ENCODE measurements around the gene RTN4RL1. TPM values are rescaled to one million over a fixed set of nuclear protein-coding genes. Genes with fewer than 3 reads are reported as not detected.
"Not testable (repeated sequence)": the region's sequence is repeated elsewhere in the genome, so short reads cannot be mapped to it uniquely, and the experiment has no call there.

The RTN4RL1 gene
- total RNA-seq, 2 experiments from 2014 or later = 0.14 to 0.30 TPM

- intact Hi-C loops (cut with micrococcal nuclease) = no loop called here
- no peak overlapping the region for H3K27ac Mint-ChIP-seq
- no peaks in the 10 kb centered on the region for H3K4me1 Mint-ChIP-seq (ENCODE audit: low read depth)
- no peaks in the 10 kb centered on the region for H3K9me3 Mint-ChIP-seq
- no peak for DNase-seq
- CTCF ChIA-PET = no interaction called here
- H3K4me3 Mint-ChIP-seq = no peak overlapping the region
- peaks cover 7% of the 10 kb centered on the region for H3K27me3 Mint-ChIP-seq (ENCODE audit: low read depth)
- no peaks in the 10 kb centered on the region for H3K36me3 Mint-ChIP-seq (ENCODE audit: low read depth)
Observed at GRCh38 chr17:2016494-2016893, 8.6 kb downstream of the RTN4RL1 start.

DNA sequence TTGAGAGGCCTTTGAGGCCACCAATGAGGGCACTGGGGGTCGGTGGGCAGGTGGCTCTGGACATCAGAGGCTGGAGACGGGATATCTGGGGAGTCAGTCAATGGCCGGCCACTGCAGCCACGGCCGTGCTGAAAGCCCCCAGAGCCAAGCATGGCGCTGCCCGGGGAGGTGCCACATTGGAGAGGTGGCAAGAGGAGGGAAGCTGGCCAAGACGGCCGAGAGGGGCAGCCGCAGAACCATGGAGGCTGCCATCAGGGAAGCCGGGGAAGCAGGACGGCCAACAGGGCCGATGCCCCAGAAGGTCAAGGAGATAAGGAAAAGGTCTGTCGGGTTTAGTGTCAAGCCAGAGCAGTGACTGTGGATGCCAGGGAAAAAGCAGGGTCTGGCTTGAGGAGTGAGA is 9.8 kb downstream of the RTN4RL1 start:
- no peak overlapping the region for H3K27ac Mint-ChIP-seq
- no peaks in the 10 kb centered on the region for H3K4me1 Mint-ChIP-seq (ENCODE audit: low read depth)
- CTCF ChIA-PET = no interaction called here
- H3K4me3 Mint-ChIP-seq = no peak overlapping the region
- no peaks in the 10 kb centered on the region for H3K9me3 Mint-ChIP-seq
- H3K36me3 Mint-ChIP-seq (ENCODE audit: low read depth) = no peaks in the 10 kb centered on the region
- H3K27me3 Mint-ChIP-seq (ENCODE audit: low read depth) = peaks cover 7% of the 10 kb centered on the region
- DNase-seq = no peak
- intact Hi-C loops (cut with micrococcal nuclease) = no loop called here

- Mint-ChIP-seq H3K36me3 (ENCODE audit: low read depth) (no peaks in the 10 kb centered on the region), H3K4me3 (no peak overlapping the region), H3K4me1 (ENCODE audit: low read depth) (no peaks in the 10 kb centered on the region), H3K9me3 (no peaks in the 10 kb centered on the region), H3K27ac (no peak overlapping the region), H3K27me3 (ENCODE audit: low read depth) (peaks cover 7% of the 10 kb centered on the region)
- no peak for DNase-seq
- CTCF ChIA-PET = no interaction called here
- intact Hi-C loops (cut with micrococcal nuclease) = no loop called here
Observed at GRCh38 chr17:2013994-2014317, 11.2 kb downstream of the RTN4RL1 start.

DNA sequence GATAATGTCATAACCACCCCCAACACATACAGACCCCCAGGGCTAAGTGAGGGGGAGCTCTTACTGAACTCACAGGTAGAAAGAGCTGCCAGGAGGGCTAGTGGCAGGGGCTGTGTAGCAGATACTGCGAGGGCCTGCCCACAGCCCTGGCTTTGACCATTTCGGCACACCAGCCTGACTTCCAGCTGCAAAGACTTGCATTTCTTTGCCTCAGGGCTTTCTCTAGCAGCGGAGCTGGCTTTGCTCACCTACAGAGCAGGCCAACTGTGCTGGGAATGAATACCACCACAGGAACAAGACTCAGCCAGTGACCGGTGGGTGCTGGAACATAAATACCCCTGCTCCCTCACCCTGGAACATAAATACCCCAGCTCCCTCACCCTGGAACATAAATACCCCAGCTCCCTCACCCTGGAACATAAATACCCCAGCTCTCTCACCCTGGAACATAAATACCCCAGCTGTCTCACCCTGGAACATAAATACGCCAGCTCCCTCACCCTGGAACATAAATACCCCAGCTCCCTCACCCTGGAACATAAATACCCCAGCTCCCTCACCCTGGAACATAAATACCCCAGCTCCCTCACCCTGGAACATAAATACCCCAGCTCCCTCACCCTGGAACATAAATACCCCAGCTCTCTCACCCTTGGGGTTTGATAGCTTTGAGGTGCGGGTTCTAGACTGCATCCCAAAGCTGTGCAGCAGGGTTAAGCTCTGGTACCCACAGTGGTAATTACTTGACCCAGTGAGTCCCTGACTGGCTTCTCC is 11.7 kb downstream of the RTN4RL1 start:
- not testable (repeated sequence) for H3K36me3 Mint-ChIP-seq (ENCODE audit: low read depth)

DNA sequence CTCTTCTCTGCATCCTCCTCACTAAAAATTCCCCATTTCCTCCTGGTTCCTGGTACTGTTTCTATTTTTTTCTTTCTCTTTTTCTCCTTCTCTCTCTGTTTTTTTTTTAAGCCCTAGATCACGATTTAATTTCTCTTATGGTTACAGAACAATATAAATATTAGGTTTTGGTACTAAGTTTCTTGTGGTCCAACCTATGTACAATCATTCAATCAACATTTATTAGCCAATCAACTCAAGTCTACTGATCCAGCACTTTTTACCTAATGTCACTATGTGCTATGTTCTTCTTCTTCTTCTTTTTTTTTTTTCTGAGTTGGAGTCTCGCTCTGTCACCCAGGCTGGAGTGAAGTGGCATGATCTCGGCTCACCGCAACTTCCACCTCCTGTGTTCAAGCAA is 12.6 kb downstream of the RTN4RL1 start:
- DNase-seq = no peak
- Mint-ChIP-seq H3K4me1 (ENCODE audit: low read depth) (no peaks in the 10 kb centered on the region), H3K27ac (no peak overlapping the region), H3K4me3 (no peak overlapping the region), H3K9me3 (no peaks in the 10 kb centered on the region), H3K36me3 (ENCODE audit: low read depth) (no peaks in the 10 kb centered on the region), H3K27me3 (ENCODE audit: low read depth) (peaks cover 7% of the 10 kb centered on the region)
- CTCF ChIA-PET = no interaction called here
- intact Hi-C loops (cut with micrococcal nuclease) = no loop called here

More for the DNA sequence above, 11.7 kb downstream of the RTN4RL1 start:
- H3K9me3 Mint-ChIP-seq; H3K27me3 Mint-ChIP-seq (ENCODE audit: low read depth); H3K27ac Mint-ChIP-seq; H3K4me1 Mint-ChIP-seq (ENCODE audit: low read depth); H3K4me3 Mint-ChIP-seq; DNase-seq; CTCF ChIA-PET; intact Hi-C loops (cut with micrococcal nuclease): not testable (repeated sequence)

DNA sequence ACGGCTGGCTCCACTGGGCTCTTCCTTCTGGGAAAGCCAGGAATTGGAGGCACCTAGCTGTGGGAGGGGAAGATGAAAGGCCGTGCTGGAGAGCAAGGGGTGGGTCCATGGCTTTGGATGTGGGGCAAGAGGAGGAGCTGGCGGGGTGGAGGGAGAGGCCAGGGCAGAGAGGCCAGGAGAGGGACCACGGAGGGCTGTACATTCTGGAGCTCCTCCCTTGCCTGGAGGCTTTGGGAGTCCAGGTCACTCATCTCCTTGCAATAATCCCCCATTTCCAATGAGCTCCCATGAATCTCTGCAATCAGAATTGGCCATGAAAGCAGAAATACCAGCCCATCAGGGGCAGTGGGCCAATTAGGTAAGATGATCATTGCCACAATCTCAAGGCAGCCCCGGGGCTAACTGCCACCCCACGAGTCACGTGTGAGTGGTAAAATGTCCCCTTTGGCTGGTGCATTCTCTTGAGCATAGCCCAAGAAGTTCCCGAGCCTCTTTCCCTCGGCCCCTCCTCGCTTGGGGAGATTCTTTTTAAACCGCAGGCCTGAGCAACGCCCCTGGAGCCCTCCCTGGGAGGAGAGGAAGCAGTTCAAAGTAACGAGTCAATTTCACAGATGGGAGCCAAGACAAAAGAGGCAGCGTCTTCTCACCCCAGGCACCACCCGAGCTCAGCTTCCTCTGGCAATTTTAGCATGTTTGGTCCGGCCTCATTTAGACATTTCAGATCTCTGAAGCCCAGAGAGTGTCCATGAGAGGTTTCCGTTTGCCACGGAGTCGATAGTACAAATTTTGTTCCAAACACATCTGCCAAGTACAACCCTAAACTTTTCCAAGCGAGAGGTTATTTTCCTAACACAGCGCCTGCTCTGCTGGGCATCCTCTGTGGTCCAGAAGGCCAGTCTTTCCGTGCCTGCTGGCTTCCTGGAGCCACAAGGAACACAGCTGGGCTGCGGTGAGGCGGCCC is 13.4 kb downstream of the RTN4RL1 start:
- H3K9me3 Mint-ChIP-seq = no peaks in the 10 kb centered on the region
- H3K4me3 Mint-ChIP-seq = no peak overlapping the region
- no peak for DNase-seq
- intact Hi-C loops (cut with micrococcal nuclease) = no loop called here
- H3K27me3 Mint-ChIP-seq (ENCODE audit: low read depth) = peaks cover 7% of the 10 kb centered on the region
- H3K27ac Mint-ChIP-seq = no peak overlapping the region
- CTCF ChIA-PET = interaction anchor here (0.6 kb wide), 1 partner anchor 131 kb away, joined by 3 read pairs; no protein-coding TSS in a partner anchor
- no peaks in the 10 kb centered on the region for H3K36me3 Mint-ChIP-seq (ENCODE audit: low read depth)
- H3K4me1 Mint-ChIP-seq (ENCODE audit: low read depth) = no peaks in the 10 kb centered on the region

DNA sequence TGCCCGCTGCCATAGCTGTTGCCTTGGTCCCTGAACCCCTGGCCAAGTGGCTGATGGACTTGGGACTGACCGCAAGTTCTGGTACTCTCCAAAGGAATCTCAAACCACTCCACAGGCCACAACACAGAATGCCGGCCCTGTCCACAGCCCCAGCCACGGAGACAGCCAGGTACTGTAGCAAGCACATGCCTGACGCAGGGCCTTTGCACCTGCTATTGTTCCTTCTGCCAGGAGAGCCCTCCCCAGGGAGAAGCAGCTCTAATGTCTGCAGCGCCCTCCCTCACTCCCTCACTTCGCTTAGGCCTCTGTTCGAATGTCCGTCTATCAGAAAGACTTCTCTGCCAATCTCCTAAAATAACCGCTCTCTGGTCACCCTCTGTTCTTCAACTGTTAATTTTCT is 15.4 kb downstream of the RTN4RL1 start:
- no peaks in the 10 kb centered on the region for H3K9me3 Mint-ChIP-seq
- H3K4me1 Mint-ChIP-seq (ENCODE audit: low read depth) = no peaks in the 10 kb centered on the region
- no peak overlapping the region for H3K27ac Mint-ChIP-seq
- H3K27me3 Mint-ChIP-seq (ENCODE audit: low read depth) = peaks cover 6% of the 10 kb centered on the region
- intact Hi-C loops (cut with micrococcal nuclease) = no loop called here
- H3K4me3 Mint-ChIP-seq = no peak overlapping the region
- H3K36me3 Mint-ChIP-seq (ENCODE audit: low read depth) = no peaks in the 10 kb centered on the region
- DNase-seq = no peak
- CTCF ChIA-PET = interaction anchor here (0.7 to 1.0 kb wide), 2 partner anchors 9 to 37 kb away, joined by 3 read pairs; no protein-coding TSS in a partner anchor

- DNase-seq = no peak
- H3K4me1 Mint-ChIP-seq (ENCODE audit: low read depth) = no peaks in the 10 kb centered on the region
- CTCF ChIA-PET = no interaction called here
- H3K27ac Mint-ChIP-seq = no peak overlapping the region
- H3K36me3 Mint-ChIP-seq (ENCODE audit: low read depth) = no peaks in the 10 kb centered on the region
- H3K9me3 Mint-ChIP-seq = no peaks in the 10 kb centered on the region
- intact Hi-C loops (cut with micrococcal nuclease) = no loop called here
- peaks cover 3% of the 10 kb centered on the region for H3K27me3 Mint-ChIP-seq (ENCODE audit: low read depth)
- H3K4me3 Mint-ChIP-seq = no peak overlapping the region
Observed at GRCh38 chr17:2008332-2009126, 16.6 kb downstream of the RTN4RL1 start.

GRCh38 chr17:2004435-2004952 is 20.6 kb downstream of the RTN4RL1 start:
- no peak overlapping the region for H3K4me3 Mint-ChIP-seq
- H3K27me3 Mint-ChIP-seq (ENCODE audit: low read depth) = peaks cover 3% of the 10 kb centered on the region
- intact Hi-C loops (cut with micrococcal nuclease) = no loop called here
- CTCF ChIA-PET = no interaction called here
- H3K9me3 Mint-ChIP-seq = no peaks in the 10 kb centered on the region
- no peaks in the 10 kb centered on the region for H3K36me3 Mint-ChIP-seq (ENCODE audit: low read depth)
- DNase-seq = no peak
- no peak overlapping the region for H3K27ac Mint-ChIP-seq
- H3K4me1 Mint-ChIP-seq (ENCODE audit: low read depth) = no peaks in the 10 kb centered on the region

DNA sequence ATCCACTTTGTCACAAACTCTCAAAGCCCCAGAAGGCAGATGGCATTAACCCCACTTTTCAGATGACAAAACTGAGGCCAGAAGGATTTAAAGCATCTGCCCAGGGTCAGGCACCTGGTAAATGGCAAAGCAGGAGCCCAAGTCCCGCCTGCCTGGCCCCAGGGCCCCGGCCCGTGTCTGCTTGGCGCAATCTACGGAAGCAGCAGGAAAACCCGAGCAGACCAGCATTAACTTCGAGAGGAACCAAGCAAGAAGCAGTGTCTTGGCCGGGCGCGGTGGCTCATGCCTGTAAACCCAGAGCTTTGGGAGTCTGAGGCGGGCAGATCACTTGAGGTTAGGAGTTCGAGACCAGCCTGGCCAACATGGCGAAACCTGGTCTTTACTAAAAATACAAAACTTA is 21.6 kb downstream of the RTN4RL1 start:
- DNase-seq = no peak
- Mint-ChIP-seq H3K27me3 (ENCODE audit: low read depth) (peaks cover 11% of the 10 kb centered on the region), H3K27ac (no peak overlapping the region), H3K4me3 (no peak overlapping the region), H3K9me3 (no peaks in the 10 kb centered on the region), H3K36me3 (ENCODE audit: low read depth) (no peaks in the 10 kb centered on the region), H3K4me1 (ENCODE audit: low read depth) (no peaks in the 10 kb centered on the region)
- CTCF ChIA-PET = no interaction called here
- intact Hi-C loops (cut with micrococcal nuclease) = no loop called here

- intact Hi-C loops (cut with micrococcal nuclease) = no loop called here
- Mint-ChIP-seq H3K4me3 (no peak overlapping the region), H3K27ac (no peak overlapping the region), H3K27me3 (ENCODE audit: low read depth) (peaks cover 11% of the 10 kb centered on the region), H3K36me3 (ENCODE audit: low read depth) (no peaks in the 10 kb centered on the region), H3K4me1 (ENCODE audit: low read depth) (no peaks in the 10 kb centered on the region), H3K9me3 (no peaks in the 10 kb centered on the region)
- CTCF ChIA-PET = no interaction called here
- DNase-seq = no peak
Observed at GRCh38 chr17:2002767-2003329, 22.3 kb downstream of the RTN4RL1 start.
